ENCODE results near the gene STK32C. TPM values are rescaled to one million over a fixed set of nuclear protein-coding genes. Genes with fewer than 3 reads are reported as not detected.

Gene STK32C
- total RNA-seq, 6 donors from 2014 or later = 4.8 to 18.3 (median 15.6) TPM

DNA sequence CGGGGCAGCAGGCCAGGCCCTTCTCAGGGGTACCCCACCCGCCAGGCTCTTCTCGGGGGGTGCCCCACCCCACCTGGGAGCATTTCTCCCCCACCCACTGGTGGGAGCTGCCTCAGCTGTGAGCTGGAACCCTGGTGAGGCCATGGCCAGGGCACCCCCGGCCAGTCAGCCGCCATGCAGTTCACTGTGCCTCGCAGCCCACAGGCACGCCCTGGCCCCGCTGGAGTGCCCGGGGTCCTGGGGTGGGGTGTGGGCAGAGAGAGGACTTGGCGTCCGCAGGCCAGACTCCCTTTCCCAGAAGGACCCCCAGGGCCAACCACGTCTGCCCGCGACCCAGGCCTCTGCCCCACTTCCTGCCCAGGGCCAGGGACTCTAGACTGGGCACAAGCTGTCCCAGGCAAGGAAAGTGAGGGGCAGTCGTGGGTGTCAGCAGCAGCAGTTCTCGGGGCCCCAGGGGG, 107.9 kb downstream of the STK32C start:
- Histone ChIP-seq H3K4me1 (no peaks in the 10 kb centered on the region), H3K27ac (no peak overlapping the region), H3K36me3 (no peaks in the 10 kb centered on the region), H3K27me3 (no peaks in the 10 kb centered on the region), H3K9me3 (no peaks in the 10 kb centered on the region), H3K4me3 (no peak overlapping the region)
- TF ChIP-seq EP300 (IDR thresholded peaks at IDR 0.05) (no peak), POLR2AphosphoS5 (IDR thresholded peaks at IDR 0.05) (no peak), POLR2A (IDR thresholded peaks at IDR 0.05) (no peak)
- TF ChIP-seq, protein P1, sequence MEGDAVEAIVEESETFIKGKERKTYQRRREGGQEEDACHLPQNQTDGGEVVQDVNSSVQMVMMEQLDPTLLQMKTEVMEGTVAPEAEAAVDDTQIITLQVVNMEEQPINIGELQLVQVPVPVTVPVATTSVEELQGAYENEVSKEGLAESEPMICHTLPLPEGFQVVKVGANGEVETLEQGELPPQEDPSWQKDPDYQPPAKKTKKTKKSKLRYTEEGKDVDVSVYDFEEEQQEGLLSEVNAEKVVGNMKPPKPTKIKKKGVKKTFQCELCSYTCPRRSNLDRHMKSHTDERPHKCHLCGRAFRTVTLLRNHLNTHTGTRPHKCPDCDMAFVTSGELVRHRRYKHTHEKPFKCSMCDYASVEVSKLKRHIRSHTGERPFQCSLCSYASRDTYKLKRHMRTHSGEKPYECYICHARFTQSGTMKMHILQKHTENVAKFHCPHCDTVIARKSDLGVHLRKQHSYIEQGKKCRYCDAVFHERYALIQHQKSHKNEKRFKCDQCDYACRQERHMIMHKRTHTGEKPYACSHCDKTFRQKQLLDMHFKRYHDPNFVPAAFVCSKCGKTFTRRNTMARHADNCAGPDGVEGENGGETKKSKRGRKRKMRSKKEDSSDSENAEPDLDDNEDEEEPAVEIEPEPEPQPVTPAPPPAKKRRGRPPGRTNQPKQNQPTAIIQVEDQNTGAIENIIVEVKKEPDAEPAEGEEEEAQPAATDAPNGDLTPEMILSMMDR (IDR thresholded peaks at IDR 0.05) = no peak
- WGBS, 2 donors = 78% methylated on average over 9 of the region's 16 CpGs; no CpG with 5 or more reads in 1 of the 2 donors
- DNase-seq (peak in 1 of 2 donors; percentile 79), ATAC-seq (ENCODE audit: low FRiP score in 2 of 2) (no peak)

- TF ChIP-seq, protein P1 (IDR thresholded peaks at IDR 0.05) = no peak
- no peak for TF ChIP-seq POLR2AphosphoS5 (IDR thresholded peaks at IDR 0.05)
- TF ChIP-seq POLR2A (IDR thresholded peaks at IDR 0.05) = no peak
- TF ChIP-seq EP300 (IDR thresholded peaks at IDR 0.05) = no peak
Observed at GRCh38 chr10:132199268-132199853, 108.4 kb downstream of the STK32C start.

GRCh38 chr10:132198381-132199181, 109.2 kb downstream of the STK32C start:
- ATAC-seq (ENCODE audit: low FRiP score in 2 of 2) (no peak), DNase-seq (peak in 1 of 2 donors; percentile 79)
- no peak overlapping the region for H3K27ac ChIP-seq
- H3K4me1 ChIP-seq = no peaks in the 10 kb centered on the region
- 87% methylated on average over 33 of the region's 35 CpGs; no CpG with 5 or more reads in 1 of the 2 donors for WGBS, 2 donors
- TF ChIP-seq POLR2A (IDR thresholded peaks at IDR 0.05) (no peak), EP300 (IDR thresholded peaks at IDR 0.05) (no peak), POLR2AphosphoS5 (IDR thresholded peaks at IDR 0.05) (no peak)
- TF ChIP-seq, protein P1 (IDR thresholded peaks at IDR 0.05) = no peak
- H3K36me3 ChIP-seq = no peaks in the 10 kb centered on the region
- H3K27me3 ChIP-seq = no peaks in the 10 kb centered on the region
- no peaks in the 10 kb centered on the region for H3K9me3 ChIP-seq
- no peak overlapping the region for H3K4me3 ChIP-seq

More at GRCh38 chr10:132199268-132199853, 108.4 kb downstream of the STK32C start:
- Histone ChIP-seq H3K4me3 (no peak overlapping the region), H3K27me3 (no peaks in the 10 kb centered on the region), H3K9me3 (no peaks in the 10 kb centered on the region), H3K36me3 (no peaks in the 10 kb centered on the region), H3K27ac (no peak overlapping the region), H3K4me1 (no peaks in the 10 kb centered on the region)
- DNase-seq (no peak), ATAC-seq (ENCODE audit: low FRiP score in 2 of 2) (no peak)
- WGBS, 2 donors = 65 to 100% methylated on average over 1 to 11 of the region's 11 CpGs

- Histone ChIP-seq H3K36me3 (no peaks in the 10 kb centered on the region), H3K27me3 (no peaks in the 10 kb centered on the region), H3K4me3 (no peak overlapping the region), H3K27ac (no peak overlapping the region), H3K4me1 (no peaks in the 10 kb centered on the region), H3K9me3 (no peaks in the 10 kb centered on the region)
- TF ChIP-seq EP300 (IDR thresholded peaks at IDR 0.05) (no peak), POLR2A (IDR thresholded peaks at IDR 0.05) (no peak), POLR2AphosphoS5 (IDR thresholded peaks at IDR 0.05) (no peak)
- TF ChIP-seq, protein P1 (IDR thresholded peaks at IDR 0.05) = no peak
- DNase-seq (no peak), ATAC-seq (ENCODE audit: low FRiP score in 2 of 2) (no peak)
- 96% methylated on average over 3 of the region's 3 CpGs; no CpG with 5 or more reads in 1 of the 2 donors for WGBS, 2 donors
Observed at GRCh38 chr10:132198068-132198370, 109.7 kb downstream of the STK32C start.

Data from upper lobe of left lung (tissue), 6 donors.